ENCODE data around the gene KRT84.

- TF ChIP-seq, protein P1, sequence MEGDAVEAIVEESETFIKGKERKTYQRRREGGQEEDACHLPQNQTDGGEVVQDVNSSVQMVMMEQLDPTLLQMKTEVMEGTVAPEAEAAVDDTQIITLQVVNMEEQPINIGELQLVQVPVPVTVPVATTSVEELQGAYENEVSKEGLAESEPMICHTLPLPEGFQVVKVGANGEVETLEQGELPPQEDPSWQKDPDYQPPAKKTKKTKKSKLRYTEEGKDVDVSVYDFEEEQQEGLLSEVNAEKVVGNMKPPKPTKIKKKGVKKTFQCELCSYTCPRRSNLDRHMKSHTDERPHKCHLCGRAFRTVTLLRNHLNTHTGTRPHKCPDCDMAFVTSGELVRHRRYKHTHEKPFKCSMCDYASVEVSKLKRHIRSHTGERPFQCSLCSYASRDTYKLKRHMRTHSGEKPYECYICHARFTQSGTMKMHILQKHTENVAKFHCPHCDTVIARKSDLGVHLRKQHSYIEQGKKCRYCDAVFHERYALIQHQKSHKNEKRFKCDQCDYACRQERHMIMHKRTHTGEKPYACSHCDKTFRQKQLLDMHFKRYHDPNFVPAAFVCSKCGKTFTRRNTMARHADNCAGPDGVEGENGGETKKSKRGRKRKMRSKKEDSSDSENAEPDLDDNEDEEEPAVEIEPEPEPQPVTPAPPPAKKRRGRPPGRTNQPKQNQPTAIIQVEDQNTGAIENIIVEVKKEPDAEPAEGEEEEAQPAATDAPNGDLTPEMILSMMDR (conservative IDR thresholded peaks at IDR 0.05; ENCODE audit: low read length) = no peak
- TF ChIP-seq EZH2phosphoT487 (IDR thresholded peaks at IDR 0.05; ENCODE audit: borderline replicate concordance, low read depth, low read length) = no peak
Measured at GRCh38 chr12:52350786-52351185, 34.7 kb downstream of the KRT84 start.
